ENCODE results near the gene KNDC1.

Gene KNDC1

DNA sequence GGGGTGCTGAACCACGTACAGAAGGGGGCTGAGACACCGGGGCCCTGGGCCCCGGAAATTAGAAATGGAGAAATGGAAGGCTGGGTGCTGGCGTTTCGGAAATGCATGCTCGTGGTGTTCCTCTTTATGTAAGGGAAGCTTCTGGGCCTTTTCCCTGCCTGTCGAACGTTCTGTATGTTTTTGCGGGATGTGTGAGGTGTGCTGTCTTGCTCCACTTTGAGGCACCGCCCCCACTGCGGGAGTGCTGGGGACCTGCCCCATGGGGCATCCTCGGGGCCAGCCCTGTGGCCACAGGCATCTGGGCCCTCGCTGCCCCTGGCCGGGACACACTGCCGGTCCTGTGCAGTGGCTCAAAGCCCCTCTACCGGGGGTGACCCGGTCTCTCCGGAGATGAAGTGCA lies 75.9 kb downstream of the KNDC1 start (continued):
- no peak for TF ChIP-seq ZFHX2 (tag by site-specific recombination; conservative IDR thresholded peaks at IDR 0.05)
- TF ChIP-seq ZSCAN30 (tag by site-specific recombination; IDR thresholded peaks at IDR 0.05) = no peak
- no peak for TF ChIP-seq ZNF561 (tag by site-specific recombination; IDR thresholded peaks at IDR 0.05; ENCODE audit: borderline replicate concordance)
- TF ChIP-seq AEBP2 (tag by site-specific recombination; IDR thresholded peaks at IDR 0.05; ENCODE audit: borderline replicate concordance) = no peak
- TF ChIP-seq ZNF174 (tag by site-specific recombination; IDR thresholded peaks at IDR 0.05) = no peak
- no peak for TF ChIP-seq ZNF529 (tag by site-specific recombination; IDR thresholded peaks at IDR 0.05; ENCODE audit: insufficient replicate concordance)
- TF ChIP-seq ZNF747 (tag by site-specific recombination; IDR thresholded peaks at IDR 0.05) = no peak
- TF ChIP-seq ZNF777 (tag by site-specific recombination; IDR thresholded peaks at IDR 0.05; ENCODE audit: borderline replicate concordance) = no peak
- TF ChIP-seq, protein P1, sequence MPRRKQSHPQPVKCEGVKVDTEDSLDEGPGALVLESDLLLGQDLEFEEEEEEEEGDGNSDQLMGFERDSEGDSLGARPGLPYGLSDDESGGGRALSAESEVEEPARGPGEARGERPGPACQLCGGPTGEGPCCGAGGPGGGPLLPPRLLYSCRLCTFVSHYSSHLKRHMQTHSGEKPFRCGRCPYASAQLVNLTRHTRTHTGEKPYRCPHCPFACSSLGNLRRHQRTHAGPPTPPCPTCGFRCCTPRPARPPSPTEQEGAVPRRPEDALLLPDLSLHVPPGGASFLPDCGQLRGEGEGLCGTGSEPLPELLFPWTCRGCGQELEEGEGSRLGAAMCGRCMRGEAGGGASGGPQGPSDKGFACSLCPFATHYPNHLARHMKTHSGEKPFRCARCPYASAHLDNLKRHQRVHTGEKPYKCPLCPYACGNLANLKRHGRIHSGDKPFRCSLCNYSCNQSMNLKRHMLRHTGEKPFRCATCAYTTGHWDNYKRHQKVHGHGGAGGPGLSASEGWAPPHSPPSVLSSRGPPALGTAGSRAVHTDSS (tag by site-specific recombination; IDR thresholded peaks at IDR 0.05) = no peak
- no peak for TF ChIP-seq ZSCAN5A (tag by site-specific recombination; IDR thresholded peaks at IDR 0.05)
- no peak for TF ChIP-seq ZNF10 (tag by site-specific recombination; IDR thresholded peaks at IDR 0.05)
- TF ChIP-seq ZNF623 (tag by site-specific recombination; IDR thresholded peaks at IDR 0.05) = no peak
- TF ChIP-seq ZNF169 (tag by site-specific recombination; IDR thresholded peaks at IDR 0.05) = no peak

DNA sequence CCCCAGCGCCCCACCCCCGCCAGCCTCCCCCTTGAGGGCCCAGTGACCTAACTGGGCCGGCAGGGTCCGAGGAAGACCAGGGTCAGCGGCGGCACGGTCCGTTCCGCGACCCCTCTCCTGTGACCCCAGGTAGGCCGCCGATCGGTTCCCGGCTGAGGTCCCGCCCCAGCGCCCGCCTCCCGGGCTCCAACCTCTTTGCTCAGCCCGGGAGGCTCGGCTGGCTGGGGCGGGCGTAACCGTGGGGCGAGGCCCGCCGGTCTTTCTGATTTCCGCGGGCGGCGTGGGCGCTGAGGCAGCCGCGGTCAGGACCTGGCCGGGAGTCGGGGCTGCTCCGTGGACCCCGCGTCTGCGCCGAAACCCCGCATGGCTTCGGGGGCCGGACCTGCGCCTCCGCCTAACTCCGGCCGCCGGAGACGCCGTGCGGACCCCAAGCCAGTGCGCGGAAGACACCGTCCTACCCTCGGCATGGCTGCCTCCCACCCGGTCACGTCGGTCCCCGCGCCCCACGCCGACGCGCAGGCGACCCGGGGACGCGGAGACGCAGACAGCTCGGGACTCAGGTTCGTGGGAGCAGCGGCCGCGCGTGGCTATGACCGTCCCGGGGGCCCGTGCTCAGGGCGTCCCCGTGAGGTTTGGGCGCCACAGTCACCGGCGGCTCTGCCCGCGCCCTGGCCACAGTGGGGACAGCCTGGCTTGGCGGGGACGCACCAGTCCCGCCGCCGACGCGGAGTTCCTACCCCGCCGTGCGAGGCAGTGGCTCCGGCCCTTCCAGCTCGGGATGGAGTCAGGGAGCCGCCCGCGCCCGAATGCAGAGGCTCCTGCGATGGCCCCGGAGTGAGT lies 76.6 kb downstream of the KNDC1 start:
- POLR2A ChIA-PET = no interaction called here
- no peaks in the 10 kb centered on the region for H3K4me1 ChIP-seq (ENCODE audit: control insufficient read depth, insufficient read depth, low read length)
- H3K36me3 ChIP-seq (ENCODE audit: control insufficient read depth in 2 of 2, insufficient read depth in 1 of 2, low read length in 2 of 2) = no peaks in the 10 kb centered on the region
- H3K27ac ChIP-seq (ENCODE audit: extremely low read depth, low read depth, low read length) = no peak overlapping the region
- CTCF ChIA-PET = no interaction called here
- no peak overlapping the region for H3K4me3 ChIP-seq (ENCODE audit: low read depth, low read length)
- H3K9me3 ChIP-seq (ENCODE audit: control insufficient read depth, insufficient read depth, low read depth, low read length) = no peaks in the 10 kb centered on the region
- no peak for TF ChIP-seq ZNF416 (tag by site-specific recombination; IDR thresholded peaks at IDR 0.05)
- no peak for TF ChIP-seq GLI4 (tag by site-specific recombination; IDR thresholded peaks at IDR 0.05)
- no peak for TF ChIP-seq MEIS1 (CRISPR knock-in tag; IDR thresholded peaks at IDR 0.05; ENCODE audit: borderline replicate concordance)
- TF ChIP-seq ZNF791 (tag by site-specific recombination; IDR thresholded peaks at IDR 0.05) = no peak
- TF ChIP-seq IKZF3 (tag by site-specific recombination; IDR thresholded peaks at IDR 0.05) = no peak
- no peak for TF ChIP-seq ZNF514 (tag by site-specific recombination; IDR thresholded peaks at IDR 0.05)
- TF ChIP-seq, protein P2, sequence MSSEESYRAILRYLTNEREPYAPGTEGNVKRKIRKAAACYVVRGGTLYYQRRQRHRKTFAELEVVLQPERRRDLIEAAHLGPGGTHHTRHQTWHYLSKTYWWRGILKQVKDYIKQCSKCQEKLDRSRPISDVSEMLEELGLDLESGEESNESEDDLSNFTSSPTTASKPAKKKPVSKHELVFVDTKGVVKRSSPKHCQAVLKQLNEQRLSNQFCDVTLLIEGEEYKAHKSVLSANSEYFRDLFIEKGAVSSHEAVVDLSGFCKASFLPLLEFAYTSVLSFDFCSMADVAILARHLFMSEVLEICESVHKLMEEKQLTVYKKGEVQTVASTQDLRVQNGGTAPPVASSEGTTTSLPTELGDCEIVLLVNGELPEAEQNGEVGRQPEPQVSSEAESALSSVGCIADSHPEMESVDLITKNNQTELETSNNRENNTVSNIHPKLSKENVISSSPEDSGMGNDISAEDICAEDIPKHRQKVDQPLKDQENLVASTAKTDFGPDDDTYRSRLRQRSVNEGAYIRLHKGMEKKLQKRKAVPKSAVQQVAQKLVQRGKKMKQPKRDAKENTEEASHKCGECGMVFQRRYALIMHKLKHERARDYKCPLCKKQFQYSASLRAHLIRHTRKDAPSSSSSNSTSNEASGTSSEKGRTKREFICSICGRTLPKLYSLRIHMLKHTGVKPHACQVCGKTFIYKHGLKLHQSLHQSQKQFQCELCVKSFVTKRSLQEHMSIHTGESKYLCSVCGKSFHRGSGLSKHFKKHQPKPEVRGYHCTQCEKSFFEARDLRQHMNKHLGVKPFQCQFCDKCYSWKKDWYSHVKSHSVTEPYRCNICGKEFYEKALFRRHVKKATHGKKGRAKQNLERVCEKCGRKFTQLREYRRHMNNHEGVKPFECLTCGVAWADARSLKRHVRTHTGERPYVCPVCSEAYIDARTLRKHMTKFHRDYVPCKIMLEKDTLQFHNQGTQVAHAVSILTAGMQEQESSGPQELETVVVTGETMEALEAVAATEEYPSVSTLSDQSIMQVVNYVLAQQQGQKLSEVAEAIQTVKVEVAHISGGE (tag by site-specific recombination; conservative IDR thresholded peaks at IDR 0.05; ENCODE audit: low read depth) = no peak
- TF ChIP-seq ZFP37 (tag by site-specific recombination; IDR thresholded peaks at IDR 0.05) = no peak
- TF ChIP-seq REST (tag by site-specific recombination; IDR thresholded peaks at IDR 0.05) = no peak
- TF ChIP-seq, protein P3, sequence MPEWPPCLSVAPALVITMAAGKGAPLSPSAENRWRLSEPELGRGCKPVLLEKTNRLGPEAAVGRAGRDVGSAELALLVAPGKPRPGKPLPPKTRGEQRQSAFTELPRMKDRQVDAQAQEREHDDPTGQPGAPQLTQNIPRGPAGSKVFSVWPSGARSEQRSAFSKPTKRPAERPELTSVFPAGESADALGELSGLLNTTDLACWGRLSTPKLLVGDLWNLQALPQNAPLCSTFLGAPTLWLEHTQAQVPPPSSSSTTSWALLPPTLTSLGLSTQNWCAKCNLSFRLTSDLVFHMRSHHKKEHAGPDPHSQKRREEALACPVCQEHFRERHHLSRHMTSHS (tag by site-specific recombination; IDR thresholded peaks at IDR 0.05) = no peak
